ENCODE results near the gene FXN. TPM values are rescaled to one million over a fixed set of nuclear protein-coding genes. Genes with fewer than 3 reads are reported as not detected.

FXN gene
- total RNA-seq, 1 donor, result 6.5 TPM

GRCh38 chr9:69062195-69062594 lies 26.6 kb downstream of the FXN start:
- no peak for DNase-seq (ENCODE audit: low read depth in 2 of 3, low spot score in 2 of 3)

- no peak for DNase-seq (ENCODE audit: low read depth in 2 of 3, low spot score in 2 of 3)
Observed at GRCh38 chr9:69063839-69064238, 28.3 kb downstream of the FXN start.

- no peak for DNase-seq (ENCODE audit: low read depth in 2 of 3, low spot score in 2 of 3)
Observed at GRCh38 chr9:69065660-69066059, 30.1 kb downstream of the FXN start.

GRCh38 chr9:69066955-69067354 lies 31.4 kb downstream of the FXN start:
- DNase-seq (ENCODE audit: low read depth in 2 of 3, low spot score in 2 of 3), result no peak

- DNase-seq (ENCODE audit: low read depth in 2 of 3, low spot score in 2 of 3), result no peak
Observed at GRCh38 chr9:69070201-69070600, 34.6 kb downstream of the FXN start.

- DNase-seq (ENCODE audit: low read depth in 2 of 3, low spot score in 2 of 3), result no peak
Observed at GRCh38 chr9:69071059-69071458, 35.5 kb downstream of the FXN start.

GRCh38 chr9:69073103-69073502 lies 37.6 kb downstream of the FXN start:
- DNase-seq (ENCODE audit: low read depth in 2 of 3, low spot score in 2 of 3), result no peak

GRCh38 chr9:69074801-69075200 lies 39.2 kb downstream of the FXN start:
- DNase-seq (ENCODE audit: low read depth in 2 of 3, low spot score in 2 of 3), result no peak

- DNase-seq (ENCODE audit: low read depth in 2 of 3, low spot score in 2 of 3), result no peak
Observed at GRCh38 chr9:69076550-69076949, 41.0 kb downstream of the FXN start.

GRCh38 chr9:69078069-69078468 lies 42.5 kb downstream of the FXN start:
- DNase-seq (ENCODE audit: low read depth in 2 of 3, low spot score in 2 of 3), result no peak

- DNase-seq (ENCODE audit: low read depth in 2 of 3, low spot score in 2 of 3), result no peak
Observed at GRCh38 chr9:69078581-69078980, 43.0 kb downstream of the FXN start.

GRCh38 chr9:69079186-69079585 lies 43.6 kb downstream of the FXN start:
- no peak for DNase-seq (ENCODE audit: low read depth in 2 of 3, low spot score in 2 of 3)

- DNase-seq (ENCODE audit: low read depth in 2 of 3, low spot score in 2 of 3), result no peak
Observed at GRCh38 chr9:69081261-69081660, 45.7 kb downstream of the FXN start.

- no peak for DNase-seq (ENCODE audit: low read depth in 2 of 3, low spot score in 2 of 3)
Observed at GRCh38 chr9:69083321-69083720, 47.8 kb downstream of the FXN start.

GRCh38 chr9:69085569-69086283 lies 50.2 kb downstream of the FXN start:
- DNase-seq (ENCODE audit: low read depth in 2 of 3, low spot score in 2 of 3), result no peak

- DNase-seq (ENCODE audit: low read depth in 2 of 3, low spot score in 2 of 3), result no peak
Observed at GRCh38 chr9:69086312-69086711, 50.8 kb downstream of the FXN start.

GRCh38 chr9:69086769-69087168 lies 51.2 kb downstream of the FXN start:
- DNase-seq (ENCODE audit: low read depth in 2 of 3, low spot score in 2 of 3), result no peak

GRCh38 chr9:69089082-69089481 lies 53.5 kb downstream of the FXN start:
- no peak for DNase-seq (ENCODE audit: low read depth in 2 of 3, low spot score in 2 of 3)

GRCh38 chr9:69089491-69089890 lies 53.9 kb downstream of the FXN start:
- DNase-seq (ENCODE audit: low read depth in 2 of 3, low spot score in 2 of 3), result no peak

- DNase-seq (ENCODE audit: low read depth in 2 of 3, low spot score in 2 of 3), result no peak
Observed at GRCh38 chr9:69090140-69090750, 54.7 kb downstream of the FXN start.

- DNase-seq (ENCODE audit: low read depth in 2 of 3, low spot score in 2 of 3), result no peak
Observed at GRCh38 chr9:69090946-69091345, 55.4 kb downstream of the FXN start.

- DNase-seq (ENCODE audit: low read depth in 2 of 3, low spot score in 2 of 3), result no peak
Observed at GRCh38 chr9:69093471-69094103, 58.0 kb downstream of the FXN start.
